Thoracic aorta (tissue), 2 donors: ENCODE measurements around the gene RPL37A. TPM values are rescaled to one million over a fixed set of nuclear protein-coding genes. Genes with fewer than 3 reads are reported as not detected.
A peak's percentile ranks its signal among the peaks of the same experiment; 100 is the strongest.

Experiments
- ATAC-seq: fragments of 150-250 bp; one replicate; pipeline ENCODE4 v1.8.0; 2017; ENCODE audit warnings: low read depth; ENCODE audit not compliant: insufficient number of reproducible peaks, low FRiP score
- DNase-seq: peaks from one replicate; pipeline ENCODE4 v3.0.0-alpha.2; 2020; ENCODE audit warnings: low spot score
- H3K27ac ChIP-seq, 2 donors: fragments of 200-600 bp; sonication (generic); 1 replicate in 1 of 2; 2 replicates in 1 of 2; pipeline ENCODE4 v1.5.1; 2016; ENCODE audit warnings: mild to moderate bottlenecking in 2 of 2, moderate library complexity in 2 of 2
- H3K27me3 ChIP-seq: fragments of 200-600 bp; sonication (generic); replicated peaks from 2 replicates; pipeline ENCODE4 v1.6.0; 2016; ENCODE audit warnings: mild to moderate bottlenecking; ENCODE audit not compliant: insufficient read depth
- H3K36me3 ChIP-seq: fragments of 200-600 bp; sonication (generic); one replicate; pipeline ENCODE4 v1.5.1; 2016
- H3K4me1 ChIP-seq, 2 donors: fragments of 200-600 bp; sonication (generic); 1 replicate in 1 of 2; 2 replicates in 1 of 2; pipeline versions ENCODE4 v1.5.1 to v1.6.0; 2016; ENCODE audit warnings: low read depth in 2 of 2, mild to moderate bottlenecking in 1 of 2; ENCODE audit not compliant: control insufficient read depth in 1 of 2
- H3K4me3 ChIP-seq: fragments of 200-600 bp; sonication (generic); 2 replicates; pipeline ENCODE4 v1.5.1; 2016; ENCODE audit warnings: mild to moderate bottlenecking
- H3K9me3 ChIP-seq: fragments of 200-600 bp; sonication (generic); 2 replicates; pipeline ENCODE4 v1.5.1; 2016
- CTCF ChIP-seq: fragments of 200-600 bp; sonication (generic); IDR thresholded peaks from one replicate; pipeline ENCODE4 v1.5.1; 2019; ENCODE audit warnings: antibody characterized with exemption
- total RNA-seq, 2 donors: library from RNA; depleted of rRNA; stranded (reverse); fragments of >200 nt; gene quantifications; one replicate each; pipeline versions ENCODE4 v1.1.0 to v1.2.3, GENCODE V29; 2016

Gene RPL37A
- total RNA-seq, result 100 to 1,000 TPM; 422 to 464 TPM

- DNase-seq (peak; percentile 71), ATAC-seq (peak; percentile 92)
- Histone ChIP-seq H3K4me3 (peak within 1 kb of the TSS; percentile 89), H3K4me1 (peaks cover 4 to 22% of the 10 kb centered on the region in 2 donors), H3K27me3 (no peaks in the 10 kb centered on the region), H3K9me3 (no peaks in the 10 kb centered on the region), H3K27ac (peak within 1 kb of the TSS; percentile 54 to 67), H3K36me3 (peaks cover 21% of the 10 kb centered on the region)
- TF ChIP-seq CTCF, result no peak
Measured at GRCh38 chr2:216498379-216499352, at the start of gene RPL37A. Gene RPL37A (plus strand): TSS chr2:216498844. CDS start chr2:216498875, 31 bp downstream.

- no peak for ATAC-seq
Measured at GRCh38 chr2:216450346-216450745, 48.3 kb upstream of the RPL37A start.

GRCh38 chr2:216450784-216451183 is 47.9 kb upstream of the RPL37A start:
- Histone ChIP-seq H3K27ac (no peak overlapping the region), H3K4me3 (no peak overlapping the region), H3K36me3 (peaks cover 73% of the 10 kb centered on the region), H3K4me1 (no peaks in the 10 kb centered on the region), H3K9me3 (no peaks in the 10 kb centered on the region), H3K27me3 (no peaks in the 10 kb centered on the region)
- no peak for TF ChIP-seq CTCF
- DNase-seq, result no peak
- no peak for ATAC-seq

More at GRCh38 chr2:216450346-216450745, 48.3 kb upstream of the RPL37A start:
- H3K27ac ChIP-seq, result no peak overlapping the region
- H3K27me3 ChIP-seq, result no peaks in the 10 kb centered on the region
- H3K4me1 ChIP-seq, result no peaks in the 10 kb centered on the region
- no peak for DNase-seq
- H3K36me3 ChIP-seq, result peaks cover 71% of the 10 kb centered on the region
- no peaks in the 10 kb centered on the region for H3K9me3 ChIP-seq
- H3K4me3 ChIP-seq, result no peak overlapping the region
- no peak for TF ChIP-seq CTCF

- Histone ChIP-seq H3K4me1 (no peaks in the 10 kb centered on the region), H3K36me3 (peaks cover 48% of the 10 kb centered on the region)
Measured at GRCh38 chr2:216453955-216454614, 44.6 kb upstream of the RPL37A start.

More at GRCh38 chr2:216453955-216454614, 44.6 kb upstream of the RPL37A start:
- no peak for ATAC-seq
- TF ChIP-seq CTCF, result no peak
- Histone ChIP-seq H3K4me3 (no peak overlapping the region), H3K27ac (no peak overlapping the region), H3K9me3 (no peaks in the 10 kb centered on the region), H3K27me3 (no peaks in the 10 kb centered on the region)
- no peak for DNase-seq
